GM18526 (cell line): Measurements from ENCODE around the gene MS4A7.

Experiments
- POLR2A ChIP-seq: IDR thresholded peaks from 3 replicates; pipeline ENCODE4 v1.6.1; 2011; ENCODE audit not compliant: insufficient read length; ENCODE audit errors: extremely low read depth

The MS4A7 gene

DNA sequence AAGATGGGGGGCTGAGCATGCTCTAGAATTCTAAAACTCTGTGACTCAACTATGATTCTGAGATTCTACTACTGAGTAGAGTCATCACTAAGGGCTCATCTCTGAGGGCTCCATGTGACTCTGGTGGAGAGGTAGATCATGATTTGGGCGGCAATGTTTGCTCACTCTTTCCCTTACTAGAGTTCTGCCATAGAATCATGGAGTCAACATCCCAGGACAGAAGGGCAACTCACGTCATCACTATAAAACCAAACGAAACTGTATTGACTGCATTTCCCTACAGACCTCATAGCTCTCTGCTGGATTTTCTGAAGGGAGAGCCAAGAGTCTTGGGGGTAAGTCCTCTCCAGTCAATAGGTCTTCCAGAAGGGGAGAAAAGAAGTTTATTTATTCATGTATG lies 18.1 kb downstream of the MS4A7 start, which contains the start of gene MS4A14:
TSS of gene MS4A14 (plus strand) at position 78 of the 400 bp plus-strand sequence. CDS start at position 198, 120 bp downstream.
- TF ChIP-seq POLR2A = no peak

DNA sequence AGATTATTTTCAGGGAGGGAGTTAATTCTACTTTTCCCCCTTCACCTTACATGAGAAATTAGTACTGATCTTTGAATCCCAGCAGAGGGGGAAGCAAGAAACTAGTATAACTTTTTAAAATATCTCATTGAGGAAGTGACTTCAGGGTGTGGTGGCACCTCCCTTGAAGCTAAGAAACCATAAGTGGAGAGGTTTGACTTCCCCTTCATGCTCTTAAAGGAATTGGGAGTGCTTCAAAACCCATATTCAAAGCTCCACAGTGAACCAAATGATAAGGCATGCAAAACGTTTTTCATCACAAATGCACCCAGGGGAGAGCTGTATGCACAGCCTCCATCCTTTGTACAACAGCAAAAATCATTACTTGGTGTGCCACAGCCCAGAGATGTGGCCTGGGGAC lies 18.5 kb downstream of the MS4A7 start:
- no peak for TF ChIP-seq POLR2A

DNA sequence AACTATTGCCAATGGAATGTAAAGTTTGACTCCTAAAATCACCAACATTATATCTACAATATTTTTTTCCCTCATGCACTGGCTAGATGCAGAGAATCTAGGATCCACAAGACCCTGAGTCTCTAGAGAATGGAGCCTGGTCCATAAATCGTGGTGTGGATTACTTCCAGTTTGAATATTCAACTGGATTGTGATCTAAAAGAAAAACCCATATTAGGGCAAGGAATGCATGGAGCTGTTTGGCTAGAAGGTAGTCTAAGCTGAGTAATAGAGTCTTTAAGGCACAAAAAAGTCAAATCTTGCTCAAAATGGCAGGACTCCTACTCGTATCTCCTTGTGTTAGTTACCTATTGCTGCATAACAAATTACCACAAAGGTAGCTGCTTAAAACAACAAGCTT lies 41.7 kb downstream of the MS4A7 start:
- TF ChIP-seq POLR2A = no peak

DNA sequence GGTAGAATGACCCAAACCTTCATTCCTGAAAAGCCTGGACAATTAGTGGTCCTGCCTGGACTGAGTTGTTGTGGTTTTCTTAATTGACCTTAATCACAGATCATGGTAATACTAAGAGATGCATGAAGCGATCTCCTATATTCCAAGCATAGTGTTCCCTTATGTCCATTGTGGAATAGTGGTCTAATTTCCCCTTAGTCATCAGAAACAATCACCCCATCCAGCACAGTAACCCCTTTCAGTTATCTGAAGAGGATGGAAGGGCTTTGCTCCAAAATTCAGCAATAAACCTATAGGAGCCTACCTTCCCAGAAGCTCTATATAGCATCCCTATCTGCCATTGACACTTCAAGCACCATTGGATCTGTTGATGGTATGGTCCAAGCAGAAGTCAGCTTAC lies 44.3 kb downstream of the MS4A7 start:
- TF ChIP-seq POLR2A = no peak

DNA sequence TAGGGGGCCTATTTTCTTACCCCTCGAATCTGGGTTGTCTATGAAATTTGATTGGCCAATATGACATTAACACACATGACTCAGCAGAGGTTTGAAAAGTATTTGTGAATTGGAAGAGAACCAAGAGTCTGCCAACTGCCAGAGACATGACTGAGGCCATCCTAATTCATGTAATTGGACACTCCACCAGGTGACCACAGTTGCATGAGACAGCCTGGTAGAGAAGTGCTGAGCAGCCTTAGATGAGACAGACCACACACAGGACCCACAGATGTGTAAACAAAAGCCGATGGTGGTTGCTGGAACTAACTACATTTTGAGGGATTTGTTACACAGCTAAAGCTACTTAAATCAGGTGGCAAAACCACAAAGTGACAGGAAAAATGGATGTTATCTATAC lies 50.2 kb downstream of the MS4A7 start:
- TF ChIP-seq POLR2A = no peak

DNA sequence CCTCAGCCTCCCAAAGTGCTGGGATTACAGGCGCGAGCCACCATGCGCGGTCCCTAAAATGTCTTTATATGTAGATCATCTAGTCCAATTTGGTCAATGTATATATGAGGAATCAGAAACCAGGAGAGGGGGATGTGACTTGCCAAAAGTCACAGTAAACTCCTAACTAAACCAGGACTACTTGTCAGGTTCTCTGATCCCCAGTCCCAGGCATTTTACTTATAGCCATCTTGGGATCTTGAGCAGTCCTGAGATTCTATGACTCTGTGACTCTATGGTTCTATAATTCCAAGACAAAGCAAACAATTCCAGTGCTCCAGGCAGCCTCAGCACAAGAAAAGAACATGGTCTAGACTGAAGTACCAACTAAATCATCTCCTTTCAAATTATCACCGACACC lies 50.9 kb downstream of the MS4A7 start, which contains the start of gene MS4A5:
TSS of gene MS4A5 (plus strand) at position 301 of the 400 bp plus-strand sequence. CDS start 103 bp downstream, outside the sequence.
- no peak for TF ChIP-seq POLR2A

DNA sequence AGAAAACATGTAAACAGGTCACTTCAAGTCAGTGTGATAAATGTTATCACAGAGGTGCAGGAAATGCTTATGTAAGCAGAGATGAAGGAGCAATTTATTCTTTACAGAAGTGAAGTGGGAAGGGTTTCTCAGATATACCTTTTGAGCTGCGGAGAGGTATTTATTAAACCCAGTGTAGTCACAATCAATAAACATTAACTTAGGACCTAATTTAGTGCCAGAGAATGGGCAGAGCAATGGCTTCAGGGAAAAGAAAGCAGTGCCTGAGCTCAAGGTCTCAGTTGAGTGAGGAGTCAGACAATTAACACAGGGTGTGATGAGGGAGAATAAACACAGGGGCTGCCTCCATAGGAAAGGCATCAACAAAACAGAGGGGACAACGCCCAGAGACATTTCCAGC lies 52.9 kb downstream of the MS4A7 start:
- no peak for TF ChIP-seq POLR2A

DNA sequence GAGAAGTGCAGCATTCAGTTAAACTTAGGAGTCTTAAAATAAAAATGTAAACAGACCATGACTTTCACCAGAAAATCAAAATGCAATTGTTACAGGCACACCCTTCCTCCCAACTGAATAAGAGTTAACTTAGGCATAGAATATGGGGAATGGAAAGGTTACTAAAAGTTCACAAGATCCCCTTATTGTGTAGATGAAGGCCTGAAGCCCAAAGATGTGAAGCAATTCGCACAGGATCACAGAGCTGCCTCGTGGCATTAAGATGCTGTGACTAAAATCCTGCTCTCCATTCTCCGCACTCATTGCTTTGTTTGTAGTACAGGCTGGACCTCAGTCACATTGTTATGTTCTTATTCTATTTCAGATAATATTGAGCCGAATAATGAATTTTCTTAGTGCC lies 55.1 kb downstream of the MS4A7 start:
- TF ChIP-seq POLR2A = no peak
